ENCODE results near the gene EFCAB6. TPM values are rescaled to one million over a fixed set of nuclear protein-coding genes. Genes with fewer than 3 reads are reported as not detected.

The EFCAB6 gene
- total RNA-seq, 1 donor from 2014 or later: 1.5 TPM

DNA sequence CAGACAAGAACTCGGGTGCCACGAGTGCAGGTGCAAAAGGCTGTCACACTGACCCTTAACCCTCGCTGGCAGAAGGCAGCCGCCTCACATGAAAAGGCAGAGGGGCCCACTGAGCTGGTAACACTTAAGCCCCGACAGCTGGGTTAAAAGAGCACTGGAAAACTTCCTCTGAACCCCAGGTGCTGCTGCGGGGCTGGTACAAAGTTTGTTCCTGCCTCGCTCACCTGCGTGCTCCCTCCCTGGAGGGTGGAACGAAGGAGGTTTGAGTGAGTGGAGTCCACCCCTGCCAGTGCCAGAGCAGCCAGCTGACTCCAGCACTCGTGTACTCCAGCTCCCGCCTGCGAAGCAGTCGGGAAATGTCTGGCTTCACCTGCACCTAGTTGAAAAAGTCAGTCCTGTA lies 37.6 kb upstream of the EFCAB6 start:
- DNase-seq: no peak
- intact Hi-C loops (cut with micrococcal nuclease): no loop called here
- ATAC-seq: no peak

GRCh38 chr22:43848366-43849171 lies 36.5 kb upstream of the EFCAB6 start:
- intact Hi-C loops (cut with micrococcal nuclease): no loop called here
- peak; percentile 57 for DNase-seq
- ATAC-seq: peak; percentile 81

- no peak for ATAC-seq
- DNase-seq: no peak
- intact Hi-C loops (cut with micrococcal nuclease): no loop called here
These were observed 35.5 kb upstream of the EFCAB6 start for GRCh38 chr22:43847376-43848289.

GRCh38 chr22:43846966-43847365 lies 34.9 kb upstream of the EFCAB6 start:
- intact Hi-C loops (cut with micrococcal nuclease): no loop called here
- DNase-seq (no peak), ATAC-seq (no peak)

GRCh38 chr22:43845981-43846380 lies 33.9 kb upstream of the EFCAB6 start:
- intact Hi-C loops (cut with micrococcal nuclease): no loop called here
- DNase-seq (no peak), ATAC-seq (no peak)

DNA sequence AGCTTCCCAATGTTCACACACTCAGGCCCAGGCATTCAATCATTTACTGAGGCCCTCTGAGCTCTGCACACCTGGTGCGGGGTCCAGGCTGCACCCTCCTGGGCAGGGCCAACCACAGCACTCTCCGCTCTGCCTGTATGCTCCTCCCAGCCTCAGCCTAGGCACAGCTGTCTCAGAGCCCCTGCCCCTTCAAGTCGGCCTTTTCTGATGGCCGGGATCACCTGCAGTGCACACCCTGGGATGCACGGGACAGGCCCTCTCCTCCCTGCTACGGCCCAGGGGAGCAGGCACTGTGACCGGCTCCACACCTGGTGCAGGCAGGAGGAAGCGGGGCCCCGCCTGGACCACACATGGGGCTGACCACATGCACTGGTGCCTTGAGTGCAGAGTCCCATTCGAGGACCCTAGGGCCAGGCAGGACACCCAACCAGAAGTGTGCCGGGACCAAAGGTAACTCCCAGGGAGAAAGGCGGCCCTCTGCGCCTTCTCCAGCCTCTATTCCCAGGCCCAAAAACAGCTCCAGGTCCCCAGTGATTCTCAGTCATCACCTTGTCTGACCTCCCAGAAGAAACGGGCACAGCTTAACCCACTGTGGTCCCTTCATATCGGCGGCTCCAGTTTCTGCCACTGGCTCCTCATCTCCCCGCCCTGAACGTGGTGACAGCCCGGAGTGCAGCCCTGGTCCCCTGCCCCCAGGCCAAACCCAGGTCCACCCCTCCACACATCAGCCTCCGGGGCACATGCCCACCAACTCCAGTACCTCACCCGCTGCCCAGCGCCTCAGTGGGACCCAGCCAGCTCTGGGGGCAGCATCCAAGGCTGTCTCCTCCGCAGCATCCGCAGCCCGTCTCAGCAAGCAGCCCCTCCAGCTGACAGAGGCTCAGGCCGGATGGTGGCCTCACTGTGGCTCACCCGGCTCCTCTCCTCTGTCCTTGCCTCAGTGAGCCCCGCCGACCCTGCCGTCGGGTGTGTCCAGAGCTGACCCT lies 32.7 kb upstream of the EFCAB6 start:
- ATAC-seq (no peak), DNase-seq (no peak)
- intact Hi-C loops (cut with micrococcal nuclease): no loop called here

GRCh38 chr22:43843783-43844530 lies 31.9 kb upstream of the EFCAB6 start:
- intact Hi-C loops (cut with micrococcal nuclease): no loop called here
- DNase-seq: no peak
- ATAC-seq: no peak

GRCh38 chr22:43841742-43842141 lies 29.6 kb upstream of the EFCAB6 start:
- DNase-seq (no peak), ATAC-seq (no peak)
- intact Hi-C loops (cut with micrococcal nuclease): no loop called here

- ATAC-seq (no peak), DNase-seq (no peak)
- intact Hi-C loops (cut with micrococcal nuclease): no loop called here
These were observed 28.7 kb upstream of the EFCAB6 start for GRCh38 chr22:43840851-43841250.

- intact Hi-C loops (cut with micrococcal nuclease): no loop called here
- DNase-seq: no peak
- no peak for ATAC-seq
These were observed 28.3 kb upstream of the EFCAB6 start for GRCh38 chr22:43840431-43840830.

DNA sequence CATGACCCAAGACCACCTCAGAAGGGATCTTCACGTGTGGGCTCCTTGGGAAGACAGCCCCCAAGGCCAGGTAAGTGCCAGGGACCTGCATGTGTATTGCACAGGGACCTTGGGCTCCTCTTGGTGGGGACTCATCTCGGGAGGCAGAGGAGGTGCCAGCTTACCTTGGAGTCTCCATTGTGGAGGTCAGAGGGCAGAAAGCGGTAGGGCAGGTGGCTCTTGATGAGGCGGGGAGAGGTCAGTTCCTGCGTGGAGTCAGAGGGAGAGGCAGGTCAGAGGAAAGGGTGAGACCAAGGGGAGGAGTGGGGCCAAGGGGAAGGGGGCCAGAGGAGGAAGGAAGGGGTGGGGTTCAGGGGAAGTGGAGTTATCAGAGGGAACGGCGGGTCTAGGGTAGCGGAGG lies 27.7 kb upstream of the EFCAB6 start:
- intact Hi-C loops (cut with micrococcal nuclease): no loop called here
- ATAC-seq (no peak), DNase-seq (no peak)

GRCh38 chr22:43838571-43839307 lies 26.6 kb upstream of the EFCAB6 start:
- no peak for DNase-seq
- ATAC-seq: no peak

DNA sequence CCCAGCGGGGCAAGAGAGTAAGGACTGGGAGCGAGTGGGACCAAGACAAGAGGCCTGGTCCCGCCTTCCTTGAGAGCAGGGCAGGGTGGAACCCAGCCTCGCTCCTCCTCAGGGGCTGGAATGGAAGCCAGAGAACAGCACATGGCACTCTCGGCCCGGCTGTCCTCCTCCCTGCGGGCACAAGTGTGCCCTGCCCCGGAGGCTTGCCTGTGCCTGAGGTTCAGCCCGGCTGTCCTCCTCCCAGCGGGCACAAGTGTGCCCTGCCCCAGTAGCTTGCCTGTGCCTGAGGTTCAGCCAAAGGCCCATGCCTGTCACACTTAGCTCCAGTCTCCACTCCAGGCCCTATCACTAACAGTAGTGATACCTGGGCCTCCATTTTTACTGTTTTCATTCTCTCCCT lies 26.1 kb upstream of the EFCAB6 start:
- intact Hi-C loops (cut with micrococcal nuclease): no loop called here
- no peak for ATAC-seq
- no peak for DNase-seq

More at GRCh38 chr22:43838571-43839307, 26.6 kb upstream of the EFCAB6 start:
- intact Hi-C loops (cut with micrococcal nuclease): no loop called here

DNA sequence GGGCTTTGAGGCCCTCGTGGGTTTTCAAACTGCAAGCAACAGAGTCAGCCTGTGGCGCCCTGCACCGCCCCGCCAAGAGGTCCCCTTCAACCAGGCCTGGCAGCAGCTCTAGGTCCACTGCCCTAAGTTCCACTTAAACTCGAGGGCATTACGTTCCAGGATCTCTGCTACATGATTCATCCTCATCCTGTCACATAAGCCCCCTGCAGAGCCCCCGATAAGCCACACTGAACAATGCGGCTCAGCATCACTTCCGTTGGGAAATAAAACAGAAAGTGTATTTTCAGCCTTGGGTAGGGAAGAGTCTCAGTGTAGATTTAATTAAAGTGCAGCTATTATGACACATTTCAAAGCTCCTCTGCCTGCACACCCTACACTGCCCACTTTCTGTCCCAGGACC lies 25.6 kb upstream of the EFCAB6 start:
- DNase-seq: no peak
- ATAC-seq: no peak
- intact Hi-C loops (cut with micrococcal nuclease): no loop called here

DNA sequence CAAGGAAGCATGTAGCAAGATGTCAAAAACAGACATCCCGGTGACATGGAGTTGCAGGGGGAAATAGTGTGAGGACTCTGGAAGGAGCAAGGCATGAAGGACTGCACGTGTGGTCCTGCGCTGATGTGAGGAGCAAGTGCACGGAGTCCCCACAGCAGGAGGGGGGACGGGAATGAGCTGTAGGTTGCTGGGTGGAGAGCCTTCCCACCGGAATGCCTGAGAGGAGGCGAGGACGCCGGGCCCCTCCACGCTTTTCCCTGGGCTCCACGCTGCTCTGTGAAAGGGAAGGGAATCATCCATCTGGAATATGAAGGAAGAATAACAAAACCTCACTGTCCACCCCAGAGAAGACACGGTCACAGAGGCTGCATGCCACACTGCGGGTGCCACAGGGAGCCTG lies 23.6 kb upstream of the EFCAB6 start:
- no peak for ATAC-seq
- no peak for DNase-seq
- intact Hi-C loops (cut with micrococcal nuclease): no loop called here

DNA sequence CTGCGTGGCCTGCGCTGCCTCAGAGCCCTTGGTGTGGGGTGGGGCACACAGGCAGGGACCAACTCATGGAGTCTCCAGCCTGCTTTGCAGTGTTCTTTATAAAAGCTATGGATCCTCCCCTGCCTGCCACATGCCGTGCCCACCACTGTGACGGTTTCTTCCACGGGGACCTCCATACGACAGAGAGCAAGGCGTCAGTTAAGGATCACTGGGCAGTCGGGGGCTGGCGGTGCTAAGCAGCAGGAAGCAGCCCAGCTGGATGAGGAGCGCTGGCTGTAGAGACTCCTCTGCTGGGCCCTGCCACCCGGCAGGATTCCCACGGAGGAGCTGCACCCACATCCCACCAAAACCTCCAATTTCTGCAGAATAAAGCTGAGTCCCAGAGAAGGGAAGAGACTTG lies 23.1 kb upstream of the EFCAB6 start:
- intact Hi-C loops (cut with micrococcal nuclease): no loop called here
- ATAC-seq: no peak

DNA sequence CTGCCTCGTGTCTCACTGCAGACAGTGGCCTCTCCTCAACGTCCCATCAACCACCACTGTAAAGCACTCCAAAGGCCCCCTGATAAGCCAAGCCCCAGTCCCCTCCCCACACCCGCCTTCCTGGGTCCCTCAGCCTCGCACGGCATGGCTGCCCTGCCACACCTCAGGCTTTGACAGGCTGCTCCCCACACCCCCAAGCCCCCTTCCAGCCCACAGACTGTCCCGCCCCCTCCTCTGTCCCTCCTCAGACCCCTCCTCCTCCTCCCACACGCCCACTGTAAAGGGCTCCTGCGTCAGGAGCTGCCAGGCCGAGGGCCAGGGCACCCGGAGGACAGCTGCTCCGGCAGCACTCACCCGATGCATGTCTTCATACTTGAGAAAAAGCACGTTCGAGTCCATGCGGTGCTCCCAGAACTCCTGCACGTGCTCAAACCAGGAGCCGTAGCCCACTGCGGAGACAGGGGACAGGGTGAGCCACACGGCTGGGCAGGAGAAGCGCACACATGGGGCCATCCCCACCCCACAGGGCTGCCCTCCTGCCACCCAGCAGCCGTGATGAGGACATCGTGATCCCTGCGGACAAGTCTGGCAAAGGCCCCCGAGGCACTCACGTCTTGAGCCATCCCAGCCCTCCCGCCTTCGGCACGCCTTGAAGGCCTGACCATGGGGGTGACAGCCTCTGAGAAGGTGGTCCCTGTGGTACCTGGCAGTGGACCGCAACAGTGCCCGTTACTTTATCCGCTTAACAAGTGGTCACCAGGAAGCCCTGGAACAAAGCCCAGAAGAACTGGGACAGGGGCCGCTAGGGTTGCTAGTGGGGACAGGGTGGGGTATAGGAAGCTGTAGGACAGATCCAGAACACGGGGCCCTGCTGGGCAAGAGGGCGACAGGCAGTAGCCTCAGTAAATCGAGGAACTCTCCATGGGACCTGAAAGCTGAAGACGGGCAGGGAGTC lies 21.5 kb upstream of the EFCAB6 start:
- ATAC-seq: no peak
- intact Hi-C loops (cut with micrococcal nuclease): no loop called here
- peak; percentile 54 for DNase-seq

More for the DNA sequence above, 23.1 kb upstream of the EFCAB6 start:
- no peak for DNase-seq

Measured in left ventricle myocardium superior (tissue), 1 donor.